SK-N-SH treated with all-trans-retinoic acid at 6 μM for 48 hours (cell line): Measurements from ENCODE around the gene FAM118A.
"Not testable (repeated sequence)": the region's sequence is repeated elsewhere in the genome, so short reads cannot be mapped to it uniquely, and the experiment has no call there.

ENCODE experiments used
- ATAC-seq: fragments of 200-7000 bp; cut with Tn5 transposase; 3 replicates; pipeline ENCODE4 v1.9.1; 2020; ENCODE audit warnings: mild to moderate bottlenecking, moderate library complexity
- ARNTL ChIP-seq: fragments of 450-650 bp; formaldehyde crosslinking; IDR thresholded peaks from 2 replicates; pipeline ENCODE4 v1.5.0; 2020; ENCODE audit warnings: low read depth, mild to moderate bottlenecking, moderate library complexity, borderline replicate concordance
- BACH2 ChIP-seq: fragments of 250-450 bp; sonication (Bioruptor Pico); IDR thresholded peaks from 2 replicates; pipeline ENCODE4 v1.9.0; 2021; ENCODE audit warnings: mild to moderate bottlenecking, borderline replicate concordance
- CSDC2 ChIP-seq: fragments of 250-450 bp; sonication (Bioruptor Pico); IDR thresholded peaks from 2 replicates; pipeline ENCODE4 v1.5.0; 2020; ENCODE audit warnings: mild to moderate bottlenecking, moderate library complexity
- ESRRG ChIP-seq: fragments of 250-450 bp; sonication (Bioruptor Pico); IDR thresholded peaks from 2 replicates; pipeline ENCODE4 v1.6.1; 2021; ENCODE audit warnings: mild to moderate bottlenecking
- GLIS3 ChIP-seq: fragments of 250-450 bp; sonication (Bioruptor Pico); IDR thresholded peaks from 2 replicates; pipeline ENCODE4 v1.5.0; 2020; ENCODE audit warnings: mild to moderate bottlenecking, moderate library complexity
- ISL1 ChIP-seq: fragments of 250-450 bp; sonication (Bioruptor Pico); IDR thresholded peaks from 2 replicates; pipeline ENCODE4 v2.1.2; 2022; ENCODE audit warnings: mild to moderate bottlenecking, moderate library complexity
- OSR1 ChIP-seq: fragments of 250-450 bp; sonication (Bioruptor Pico); IDR thresholded peaks from 2 replicates; pipeline ENCODE4 v1.8.0; 2022; ENCODE audit warnings: moderate library complexity, mild to moderate bottlenecking, inconsistent platforms
- RARB ChIP-seq: fragments of 250-450 bp; sonication (Bioruptor Pico); IDR thresholded peaks from 2 replicates; pipeline ENCODE4 v1.8.0; 2021; ENCODE audit warnings: mild to moderate bottlenecking, moderate library complexity
- SNAI2 ChIP-seq: fragments of 250-450 bp; sonication (Bioruptor Pico); IDR thresholded peaks from 2 replicates; pipeline ENCODE4 v1.5.0; 2020; ENCODE audit warnings: mild to moderate bottlenecking, moderate library complexity
- TCF4 ChIP-seq: fragments of 250-450 bp; sonication (Bioruptor Pico); IDR thresholded peaks from 2 replicates; pipeline ENCODE4 v1.8.0; 2021; ENCODE audit warnings: mild to moderate bottlenecking, moderate library complexity, borderline replicate concordance
- TOX ChIP-seq: fragments of 250-450 bp; sonication (Bioruptor Pico); IDR thresholded peaks from 2 replicates; pipeline ENCODE4 v1.8.0; 2021; ENCODE audit warnings: mild to moderate bottlenecking, moderate library complexity, borderline replicate concordance
- ZC3H10 ChIP-seq: fragments of 250-450 bp; sonication (Bioruptor Pico); IDR thresholded peaks from 2 replicates; pipeline ENCODE4 v1.5.1; 2021; ENCODE audit warnings: mild to moderate bottlenecking, moderate library complexity
- ZFP3 ChIP-seq: fragments of 250-450 bp; sonication (Bioruptor Pico); IDR thresholded peaks from 2 replicates; pipeline ENCODE4 v1.5.0; 2020; ENCODE audit warnings: mild to moderate bottlenecking, moderate library complexity
- ZFP30 ChIP-seq: fragments of 450-650 bp; formaldehyde crosslinking; IDR thresholded peaks from 2 replicates; pipeline ENCODE4 v1.5.0; 2022; ENCODE audit warnings: mild to moderate bottlenecking, moderate library complexity
- ZNF565 ChIP-seq: fragments of 450-650 bp; formaldehyde crosslinking; conservative IDR thresholded peaks from 2 replicates; pipeline ENCODE4 v1.5.0; 2020; ENCODE audit warnings: low read depth, mild to moderate bottlenecking, moderate library complexity
- ZNF70 ChIP-seq: fragments of 450-650 bp; formaldehyde crosslinking; IDR thresholded peaks from 2 replicates; pipeline ENCODE4 v1.5.0; 2020; ENCODE audit warnings: mild to moderate bottlenecking, moderate library complexity
- ZNF8 ChIP-seq: fragments of 450-650 bp; formaldehyde crosslinking; IDR thresholded peaks from 2 replicates; pipeline ENCODE4 v1.5.0; 2020; ENCODE audit warnings: mild to moderate bottlenecking, moderate library complexity
- TF ChIP-seq, protein P1 (sequence below): fragments of 250-450 bp; sonication (Bioruptor Pico); IDR thresholded peaks from 2 replicates; pipeline ENCODE4 v1.8.0; 2020; ENCODE audit warnings: mild to moderate bottlenecking, moderate library complexity, borderline replicate concordance
- TF ChIP-seq, protein P2 (sequence below): fragments of 250-450 bp; sonication (Bioruptor Pico); IDR thresholded peaks from 2 replicates; pipeline ENCODE4 v1.8.0; 2021; ENCODE audit warnings: low read depth, mild to moderate bottlenecking, moderate library complexity, borderline replicate concordance
- TF ChIP-seq, protein P3 (sequence below): fragments of 250-450 bp; sonication (Bioruptor Pico); IDR thresholded peaks from 2 replicates; pipeline ENCODE4 v1.5.1; 2021; ENCODE audit warnings: mild to moderate bottlenecking, moderate library complexity
- TF ChIP-seq, protein P4 (sequence below): fragments of 250-450 bp; sonication (Bioruptor Pico); IDR thresholded peaks from 2 replicates; pipeline ENCODE4 v1.5.1; 2020; ENCODE audit warnings: low read depth, mild to moderate bottlenecking, moderate library complexity
- TF ChIP-seq, protein P5 (sequence below): fragments of 250-450 bp; sonication (Bioruptor Pico); IDR thresholded peaks from 2 replicates; pipeline ENCODE4 v1.5.0; 2020; ENCODE audit warnings: mild to moderate bottlenecking, moderate library complexity

Gene FAM118A

DNA sequence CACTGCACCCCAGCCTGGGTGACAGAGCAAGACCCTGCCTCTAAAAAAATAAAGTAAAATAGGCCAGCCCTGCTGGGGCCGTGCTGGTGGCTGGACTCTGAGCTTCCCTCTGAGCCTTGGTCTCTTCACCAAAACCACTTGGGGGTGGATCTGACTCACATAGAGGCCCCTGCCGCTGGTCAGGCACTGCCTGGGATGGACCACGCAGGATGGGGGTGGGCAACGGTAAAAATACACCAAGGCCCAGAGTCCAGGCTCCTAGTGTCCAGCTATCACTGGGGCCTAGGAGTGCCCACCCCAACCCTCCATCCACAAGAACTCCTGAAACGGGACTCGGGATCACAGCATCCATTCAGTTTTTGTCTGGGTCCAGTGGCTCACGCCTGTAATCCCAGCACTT lies 37.2 kb upstream of the FAM118A start:
- no peak for TF ChIP-seq TCF4 (CRISPR knock-in tag)

DNA sequence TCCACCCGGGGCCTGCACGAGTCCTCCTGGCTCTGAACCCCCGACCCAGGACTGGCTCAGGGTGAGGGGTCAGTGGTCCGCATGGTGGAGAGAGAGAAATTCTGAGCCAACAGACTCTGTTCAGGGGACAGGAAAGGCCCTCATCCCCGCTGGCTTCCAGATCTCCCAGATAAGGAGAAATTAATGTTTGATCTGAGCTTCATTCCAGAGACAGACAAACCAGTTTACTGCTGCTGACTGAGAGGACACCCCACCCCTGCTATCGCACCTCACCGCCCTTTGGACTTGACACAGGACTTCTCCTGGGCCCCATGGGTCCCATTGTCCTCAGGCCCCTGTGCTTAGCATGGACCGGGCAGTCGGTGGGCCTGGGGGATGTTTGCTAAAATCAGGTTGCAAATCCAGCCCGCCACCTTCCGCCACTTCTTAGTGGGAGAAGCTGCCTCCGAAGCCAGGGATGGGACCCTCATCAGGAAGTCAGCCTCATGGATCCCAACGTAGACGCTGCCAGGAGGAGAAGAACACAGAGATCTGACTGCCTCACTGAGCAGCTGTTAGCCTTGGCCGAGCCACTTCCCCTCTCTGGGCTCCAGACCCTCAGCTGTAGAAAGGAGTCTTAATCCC lies 36.2 kb upstream of the FAM118A start:
- TF ChIP-seq CSDC2 (CRISPR knock-in tag) (no peak), RARB (CRISPR knock-in tag) (no peak)
- TF ChIP-seq, protein P1, sequence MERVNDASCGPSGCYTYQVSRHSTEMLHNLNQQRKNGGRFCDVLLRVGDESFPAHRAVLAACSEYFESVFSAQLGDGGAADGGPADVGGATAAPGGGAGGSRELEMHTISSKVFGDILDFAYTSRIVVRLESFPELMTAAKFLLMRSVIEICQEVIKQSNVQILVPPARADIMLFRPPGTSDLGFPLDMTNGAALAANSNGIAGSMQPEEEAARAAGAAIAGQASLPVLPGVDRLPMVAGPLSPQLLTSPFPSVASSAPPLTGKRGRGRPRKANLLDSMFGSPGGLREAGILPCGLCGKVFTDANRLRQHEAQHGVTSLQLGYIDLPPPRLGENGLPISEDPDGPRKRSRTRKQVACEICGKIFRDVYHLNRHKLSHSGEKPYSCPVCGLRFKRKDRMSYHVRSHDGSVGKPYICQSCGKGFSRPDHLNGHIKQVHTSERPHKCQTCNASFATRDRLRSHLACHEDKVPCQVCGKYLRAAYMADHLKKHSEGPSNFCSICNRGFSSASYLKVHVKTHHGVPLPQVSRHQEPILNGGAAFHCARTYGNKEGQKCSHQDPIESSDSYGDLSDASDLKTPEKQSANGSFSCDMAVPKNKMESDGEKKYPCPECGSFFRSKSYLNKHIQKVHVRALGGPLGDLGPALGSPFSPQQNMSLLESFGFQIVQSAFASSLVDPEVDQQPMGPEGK (CRISPR knock-in tag), result no peak
- no peak for ATAC-seq

More for the DNA sequence above, 37.2 kb upstream of the FAM118A start:
- no peak for ATAC-seq

DNA sequence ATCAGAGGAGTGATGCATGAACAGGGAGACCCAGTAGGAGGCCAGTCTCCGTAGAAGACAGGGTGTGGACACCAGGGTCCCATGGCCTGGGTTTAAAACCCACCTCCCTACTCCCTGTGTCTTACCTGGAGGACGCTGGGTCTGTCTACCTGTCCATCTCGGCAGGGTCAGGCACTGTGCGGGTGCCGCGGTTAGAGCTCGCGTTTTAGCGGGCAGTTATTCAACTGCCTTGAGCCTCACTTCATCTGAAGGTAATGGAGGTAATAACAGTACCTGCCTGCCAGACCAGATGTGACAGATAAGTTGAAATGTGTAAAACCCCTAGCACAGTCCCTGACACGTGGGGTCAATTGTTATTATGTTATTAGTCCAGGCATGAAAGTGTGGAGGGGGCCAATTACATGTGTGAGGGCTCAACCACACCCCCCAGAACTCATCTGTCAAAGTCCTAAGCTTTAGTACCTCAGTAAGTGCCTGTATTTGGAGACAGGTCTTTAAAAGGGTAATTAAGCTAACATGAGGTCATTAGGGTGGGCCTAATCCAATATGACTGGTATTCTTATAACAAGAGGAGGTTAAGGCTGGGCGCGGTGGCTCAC lies 33.1 kb upstream of the FAM118A start:
- ATAC-seq, result no peak

DNA sequence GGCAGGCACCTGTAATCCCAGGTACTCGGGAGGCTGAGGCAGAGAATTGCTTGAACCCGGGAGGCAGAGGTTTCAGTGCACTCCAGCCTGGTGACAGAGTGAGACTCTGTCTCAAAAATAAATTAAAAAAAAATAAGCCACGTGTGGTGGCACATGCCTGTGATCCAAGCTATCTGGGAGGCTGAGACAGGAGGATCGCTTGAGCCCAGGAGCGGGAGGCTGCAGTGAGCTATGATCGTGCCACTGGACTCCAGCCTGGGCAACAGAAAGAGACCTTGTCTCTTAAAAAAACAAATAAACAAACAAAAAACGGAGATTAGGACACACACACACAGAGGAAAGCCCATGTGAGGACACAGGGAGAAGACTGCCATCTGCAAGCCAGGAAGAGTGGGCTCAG lies 32.0 kb upstream of the FAM118A start:
- not testable (repeated sequence) for ATAC-seq

More for the DNA sequence above, 33.1 kb upstream of the FAM118A start:
- TF ChIP-seq ZFP30 (CRISPR knock-in tag) (no peak), ARNTL (no peak), ZNF8 (CRISPR knock-in tag) (no peak), RARB (CRISPR knock-in tag) (no peak), TOX (CRISPR knock-in tag) (no peak), ZC3H10 (no peak), ISL1 (CRISPR knock-in tag) (no peak), BACH2 (CRISPR knock-in tag) (no peak), ESRRG (CRISPR knock-in tag) (no peak), ZNF70 (no peak)
- TF ChIP-seq, protein P2, sequence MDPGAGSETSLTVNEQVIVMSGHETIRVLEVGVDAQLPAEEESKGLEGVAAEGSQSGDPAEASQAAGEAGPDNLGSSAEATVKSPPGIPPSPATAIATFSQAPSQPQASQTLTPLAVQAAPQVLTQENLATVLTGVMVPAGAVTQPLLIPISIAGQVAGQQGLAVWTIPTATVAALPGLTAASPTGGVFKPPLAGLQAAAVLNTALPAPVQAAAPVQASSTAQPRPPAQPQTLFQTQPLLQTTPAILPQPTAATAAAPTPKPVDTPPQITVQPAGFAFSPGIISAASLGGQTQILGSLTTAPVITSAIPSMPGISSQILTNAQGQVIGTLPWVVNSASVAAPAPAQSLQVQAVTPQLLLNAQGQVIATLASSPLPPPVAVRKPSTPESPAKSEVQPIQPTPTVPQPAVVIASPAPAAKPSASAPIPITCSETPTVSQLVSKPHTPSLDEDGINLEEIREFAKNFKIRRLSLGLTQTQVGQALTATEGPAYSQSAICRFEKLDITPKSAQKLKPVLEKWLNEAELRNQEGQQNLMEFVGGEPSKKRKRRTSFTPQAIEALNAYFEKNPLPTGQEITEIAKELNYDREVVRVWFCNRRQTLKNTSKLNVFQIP (CRISPR knock-in tag), result no peak
- TF ChIP-seq, all 23 proteins: peak for 0

DNA sequence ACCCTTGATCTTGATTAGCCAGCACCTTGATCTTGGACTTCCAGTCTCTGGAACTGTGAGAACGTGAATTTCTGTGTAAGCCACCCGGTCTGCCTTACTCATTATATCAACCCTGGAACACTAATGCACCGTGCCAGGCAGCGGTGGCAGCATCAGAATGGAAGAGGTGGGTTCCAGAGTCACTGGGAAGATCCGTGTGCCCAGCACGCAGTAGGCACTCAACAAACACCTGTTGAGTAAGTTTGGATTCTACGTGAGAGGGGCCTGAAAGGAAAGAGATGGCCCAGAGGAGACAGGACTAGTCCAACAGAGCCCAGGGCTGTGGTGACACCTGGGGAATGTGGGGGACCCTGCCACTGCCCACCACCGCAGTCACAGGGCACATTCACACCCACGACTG lies 31.6 kb upstream of the FAM118A start:
- ATAC-seq, result no peak

More for the DNA sequence above, 31.6 kb upstream of the FAM118A start:
- TF ChIP-seq, protein P2 (CRISPR knock-in tag), result no peak
- TF ChIP-seq, protein P3, sequence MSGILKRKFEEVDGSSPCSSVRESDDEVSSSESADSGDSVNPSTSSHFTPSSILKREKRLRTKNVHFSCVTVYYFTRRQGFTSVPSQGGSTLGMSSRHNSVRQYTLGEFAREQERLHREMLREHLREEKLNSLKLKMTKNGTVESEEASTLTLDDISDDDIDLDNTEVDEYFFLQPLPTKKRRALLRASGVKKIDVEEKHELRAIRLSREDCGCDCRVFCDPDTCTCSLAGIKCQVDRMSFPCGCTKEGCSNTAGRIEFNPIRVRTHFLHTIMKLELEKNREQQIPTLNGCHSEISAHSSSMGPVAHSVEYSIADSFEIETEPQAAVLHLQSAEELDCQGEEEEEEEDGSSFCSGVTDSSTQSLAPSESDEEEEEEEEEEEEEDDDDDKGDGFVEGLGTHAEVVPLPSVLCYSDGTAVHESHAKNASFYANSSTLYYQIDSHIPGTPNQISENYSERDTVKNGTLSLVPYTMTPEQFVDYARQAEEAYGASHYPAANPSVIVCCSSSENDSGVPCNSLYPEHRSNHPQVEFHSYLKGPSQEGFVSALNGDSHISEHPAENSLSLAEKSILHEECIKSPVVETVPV (CRISPR knock-in tag), result no peak
- TF ChIP-seq CSDC2 (CRISPR knock-in tag) (no peak), ZFP30 (CRISPR knock-in tag) (no peak), ZNF565 (CRISPR knock-in tag) (no peak), OSR1 (CRISPR knock-in tag) (no peak), TOX (CRISPR knock-in tag) (no peak), GLIS3 (CRISPR knock-in tag) (no peak), ZFP3 (no peak), ZNF8 (CRISPR knock-in tag) (no peak), SNAI2 (CRISPR knock-in tag) (no peak), TCF4 (CRISPR knock-in tag) (no peak), ESRRG (CRISPR knock-in tag) (no peak), BACH2 (CRISPR knock-in tag) (no peak), ZNF70 (no peak)
- TF ChIP-seq, protein P4, sequence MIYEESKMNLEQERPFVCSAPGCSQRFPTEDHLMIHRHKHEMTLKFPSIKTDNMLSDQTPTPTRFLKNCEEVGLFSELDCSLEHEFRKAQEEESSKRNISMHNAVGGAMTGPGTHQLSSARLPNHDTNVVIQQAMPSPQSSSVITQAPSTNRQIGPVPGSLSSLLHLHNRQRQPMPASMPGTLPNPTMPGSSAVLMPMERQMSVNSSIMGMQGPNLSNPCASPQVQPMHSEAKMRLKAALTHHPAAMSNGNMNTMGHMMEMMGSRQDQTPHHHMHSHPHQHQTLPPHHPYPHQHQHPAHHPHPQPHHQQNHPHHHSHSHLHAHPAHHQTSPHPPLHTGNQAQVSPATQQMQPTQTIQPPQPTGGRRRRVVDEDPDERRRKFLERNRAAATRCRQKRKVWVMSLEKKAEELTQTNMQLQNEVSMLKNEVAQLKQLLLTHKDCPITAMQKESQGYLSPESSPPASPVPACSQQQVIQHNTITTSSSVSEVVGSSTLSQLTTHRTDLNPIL (CRISPR knock-in tag), result no peak
- TF ChIP-seq, protein P5, sequence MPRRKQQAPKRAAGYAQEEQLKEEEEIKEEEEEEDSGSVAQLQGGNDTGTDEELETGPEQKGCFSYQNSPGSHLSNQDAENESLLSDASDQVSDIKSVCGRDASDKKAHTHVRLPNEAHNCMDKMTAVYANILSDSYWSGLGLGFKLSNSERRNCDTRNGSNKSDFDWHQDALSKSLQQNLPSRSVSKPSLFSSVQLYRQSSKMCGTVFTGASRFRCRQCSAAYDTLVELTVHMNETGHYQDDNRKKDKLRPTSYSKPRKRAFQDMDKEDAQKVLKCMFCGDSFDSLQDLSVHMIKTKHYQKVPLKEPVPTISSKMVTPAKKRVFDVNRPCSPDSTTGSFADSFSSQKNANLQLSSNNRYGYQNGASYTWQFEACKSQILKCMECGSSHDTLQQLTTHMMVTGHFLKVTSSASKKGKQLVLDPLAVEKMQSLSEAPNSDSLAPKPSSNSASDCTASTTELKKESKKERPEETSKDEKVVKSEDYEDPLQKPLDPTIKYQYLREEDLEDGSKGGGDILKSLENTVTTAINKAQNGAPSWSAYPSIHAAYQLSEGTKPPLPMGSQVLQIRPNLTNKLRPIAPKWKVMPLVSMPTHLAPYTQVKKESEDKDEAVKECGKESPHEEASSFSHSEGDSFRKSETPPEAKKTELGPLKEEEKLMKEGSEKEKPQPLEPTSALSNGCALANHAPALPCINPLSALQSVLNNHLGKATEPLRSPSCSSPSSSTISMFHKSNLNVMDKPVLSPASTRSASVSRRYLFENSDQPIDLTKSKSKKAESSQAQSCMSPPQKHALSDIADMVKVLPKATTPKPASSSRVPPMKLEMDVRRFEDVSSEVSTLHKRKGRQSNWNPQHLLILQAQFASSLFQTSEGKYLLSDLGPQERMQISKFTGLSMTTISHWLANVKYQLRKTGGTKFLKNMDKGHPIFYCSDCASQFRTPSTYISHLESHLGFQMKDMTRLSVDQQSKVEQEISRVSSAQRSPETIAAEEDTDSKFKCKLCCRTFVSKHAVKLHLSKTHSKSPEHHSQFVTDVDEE (CRISPR knock-in tag), result no peak
